Neural crest cell (in vitro differentiated cells): ENCODE data around the gene EEF1AKMT1. TPM values are rescaled to one million over a fixed set of nuclear protein-coding genes. Genes with fewer than 3 reads are reported as not detected.
A peak's percentile ranks its signal among the peaks of the same experiment; 100 is the strongest.

Experiments
- DNase-seq: peaks from one replicate; pipeline ENCODE4 v3.0.0; 2021; ENCODE audit warnings: low read depth, mixed read lengths, low spot score
- H3K27ac Mint-ChIP-seq: one replicate; pipeline ENCODE4 v1.8.0; 2021; ENCODE audit warnings: mild to moderate bottlenecking, mixed read lengths; ENCODE audit not compliant: unreplicated experiment
- H3K27me3 Mint-ChIP-seq: 2 replicates; pipeline ENCODE4 v1.8.0; 2021; ENCODE audit warnings: low read depth, mild to moderate bottlenecking, mixed read lengths
- H3K36me3 Mint-ChIP-seq: 2 replicates; pipeline ENCODE4 v1.8.0; 2021; ENCODE audit warnings: low read depth, mild to moderate bottlenecking, mixed read lengths
- H3K4me1 Mint-ChIP-seq: 2 replicates; pipeline ENCODE4 v1.8.0; 2021; ENCODE audit warnings: mixed read lengths
- H3K4me3 Mint-ChIP-seq: one replicate; pipeline ENCODE4 v1.8.0; 2021; ENCODE audit warnings: mild to moderate bottlenecking, mixed read lengths
- H3K9me3 Mint-ChIP-seq: 2 replicates; pipeline ENCODE4 v1.8.0; 2021; ENCODE audit warnings: mixed read lengths
- total RNA-seq: library from RNA; stranded (reverse); gene quantifications from 2 replicates; pipeline ENCODE4 v1.2.1, GENCODE V29; 2021
- TF ChIP-seq, protein P1 (sequence below): fragments of 200-600 bp; sonication (generic); conservative IDR thresholded peaks from 2 replicates; pipeline ENCODE4 v1.5.0; 2021; ENCODE audit warnings: antibody characterized with exemption, mild to moderate bottlenecking

The EEF1AKMT1 gene
- total RNA-seq, 1 donor from 2014 or later: 14.8 TPM

DNA sequence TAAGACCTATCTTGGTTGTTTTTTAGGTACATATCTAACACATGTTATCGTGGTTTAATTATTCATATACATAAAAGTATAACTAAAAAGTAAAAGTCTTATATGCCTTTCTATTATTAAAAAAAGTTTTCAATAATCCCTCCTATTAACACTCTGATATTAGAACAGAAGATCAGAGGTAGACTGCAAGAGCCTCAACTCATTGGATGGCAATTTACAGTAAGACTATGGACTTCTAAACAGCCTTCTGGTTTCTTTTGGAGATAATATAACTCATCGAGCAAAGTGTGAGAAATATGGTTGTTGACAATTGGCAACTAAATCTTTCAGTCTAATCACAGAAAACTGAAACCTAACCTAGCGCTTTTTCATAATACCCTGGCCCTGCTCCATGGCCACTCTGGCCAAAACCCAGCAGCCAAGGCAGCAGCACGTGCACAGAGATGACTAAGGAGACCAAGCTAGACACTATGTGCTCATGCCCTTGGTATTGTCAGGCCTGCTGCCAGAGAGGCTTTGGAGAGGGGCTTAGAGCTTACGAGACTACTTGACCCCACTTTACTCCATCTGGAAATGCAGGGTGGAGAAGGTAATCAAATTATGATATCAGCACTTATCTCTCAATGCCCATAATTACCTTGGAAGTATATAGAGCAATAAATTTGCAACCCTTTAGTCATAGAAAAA lies 40.6 kb upstream of the EEF1AKMT1 start:
- H3K4me3 Mint-ChIP-seq: no peak overlapping the region
- peaks cover 5% of the 10 kb centered on the region for H3K4me1 Mint-ChIP-seq
- H3K36me3 Mint-ChIP-seq: peaks cover 10% of the 10 kb centered on the region
- H3K27ac Mint-ChIP-seq: no peak overlapping the region
- TF ChIP-seq, protein P1, sequence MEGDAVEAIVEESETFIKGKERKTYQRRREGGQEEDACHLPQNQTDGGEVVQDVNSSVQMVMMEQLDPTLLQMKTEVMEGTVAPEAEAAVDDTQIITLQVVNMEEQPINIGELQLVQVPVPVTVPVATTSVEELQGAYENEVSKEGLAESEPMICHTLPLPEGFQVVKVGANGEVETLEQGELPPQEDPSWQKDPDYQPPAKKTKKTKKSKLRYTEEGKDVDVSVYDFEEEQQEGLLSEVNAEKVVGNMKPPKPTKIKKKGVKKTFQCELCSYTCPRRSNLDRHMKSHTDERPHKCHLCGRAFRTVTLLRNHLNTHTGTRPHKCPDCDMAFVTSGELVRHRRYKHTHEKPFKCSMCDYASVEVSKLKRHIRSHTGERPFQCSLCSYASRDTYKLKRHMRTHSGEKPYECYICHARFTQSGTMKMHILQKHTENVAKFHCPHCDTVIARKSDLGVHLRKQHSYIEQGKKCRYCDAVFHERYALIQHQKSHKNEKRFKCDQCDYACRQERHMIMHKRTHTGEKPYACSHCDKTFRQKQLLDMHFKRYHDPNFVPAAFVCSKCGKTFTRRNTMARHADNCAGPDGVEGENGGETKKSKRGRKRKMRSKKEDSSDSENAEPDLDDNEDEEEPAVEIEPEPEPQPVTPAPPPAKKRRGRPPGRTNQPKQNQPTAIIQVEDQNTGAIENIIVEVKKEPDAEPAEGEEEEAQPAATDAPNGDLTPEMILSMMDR: no peak
- H3K27me3 Mint-ChIP-seq: no peaks in the 10 kb centered on the region
- no peaks in the 10 kb centered on the region for H3K9me3 Mint-ChIP-seq
- DNase-seq: no peak

DNA sequence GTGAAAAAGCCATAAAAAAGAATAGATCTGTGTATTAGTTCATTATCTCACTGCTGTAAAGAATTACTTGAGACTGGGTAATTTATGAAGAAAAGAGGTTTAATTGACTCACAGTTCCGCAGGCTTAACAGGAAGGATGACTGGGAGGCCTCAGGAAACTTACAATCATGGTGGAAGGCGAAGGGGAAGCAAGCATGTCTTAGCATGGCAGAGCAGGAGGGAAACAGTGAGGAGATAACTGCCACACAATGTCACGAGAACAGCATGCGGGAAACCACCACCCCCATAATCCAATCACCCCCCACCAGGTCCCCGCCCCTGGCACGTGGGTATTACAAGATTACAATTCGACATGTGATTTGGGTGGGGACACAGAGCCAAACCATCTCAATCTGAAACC lies 39.1 kb upstream of the EEF1AKMT1 start:
- Mint-ChIP-seq H3K27ac (no peak overlapping the region), H3K4me1 (peaks cover 5% of the 10 kb centered on the region), H3K9me3 (no peaks in the 10 kb centered on the region), H3K27me3 (no peaks in the 10 kb centered on the region), H3K36me3 (peaks cover 10% of the 10 kb centered on the region), H3K4me3 (no peak overlapping the region)
- TF ChIP-seq, protein P1: no peak
- DNase-seq: no peak

DNA sequence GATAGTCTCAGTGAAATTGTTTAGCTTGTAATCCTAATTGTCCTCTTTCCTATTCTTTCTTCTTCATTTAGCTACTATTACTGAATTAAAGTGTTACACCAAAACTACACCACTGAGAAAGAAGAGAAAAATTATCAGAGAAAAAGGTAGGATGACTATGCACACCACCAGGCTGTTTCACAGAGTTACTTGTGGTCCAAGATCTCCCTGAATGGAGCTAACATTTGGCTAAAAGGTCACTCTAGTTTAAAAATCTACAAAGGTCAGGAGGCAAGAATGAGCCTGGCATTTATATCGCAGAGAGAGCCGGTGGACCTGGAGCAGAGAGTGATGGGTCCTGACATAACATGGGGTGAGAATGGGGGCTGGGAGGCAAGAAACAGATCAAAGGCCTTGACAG lies 37.0 kb upstream of the EEF1AKMT1 start:
- Mint-ChIP-seq H3K9me3 (no peaks in the 10 kb centered on the region), H3K27me3 (no peaks in the 10 kb centered on the region), H3K4me1 (peaks cover 5% of the 10 kb centered on the region), H3K4me3 (no peak overlapping the region), H3K27ac (no peak overlapping the region), H3K36me3 (peaks cover 10% of the 10 kb centered on the region)
- TF ChIP-seq, protein P1: no peak
- no peak for DNase-seq

DNA sequence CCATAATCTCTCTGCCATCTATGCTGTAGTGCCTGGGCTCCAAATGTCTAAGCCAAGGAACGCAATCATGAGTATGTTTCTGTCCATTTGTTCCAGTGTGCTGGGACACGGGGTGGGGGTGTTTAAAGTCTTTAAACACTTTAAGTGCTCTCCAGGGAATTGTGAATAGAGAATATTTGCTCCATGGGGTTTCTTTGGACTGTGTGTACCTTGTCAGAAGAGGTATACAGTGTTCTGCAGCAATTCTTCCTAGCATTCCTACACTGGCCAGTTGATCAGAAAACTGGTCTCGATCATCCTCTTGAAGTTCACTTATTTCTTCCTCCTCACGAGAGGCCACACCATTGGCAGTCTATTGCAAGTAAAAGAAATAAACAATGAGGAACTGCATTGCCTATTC lies 35.1 kb upstream of the EEF1AKMT1 start:
- Mint-ChIP-seq H3K4me3 (no peak overlapping the region), H3K36me3 (peaks cover 10% of the 10 kb centered on the region), H3K27ac (peak overlapping the region; percentile 41), H3K27me3 (no peaks in the 10 kb centered on the region), H3K4me1 (peaks cover 5% of the 10 kb centered on the region), H3K9me3 (no peaks in the 10 kb centered on the region)
- TF ChIP-seq, protein P1: no peak
- no peak for DNase-seq

DNA sequence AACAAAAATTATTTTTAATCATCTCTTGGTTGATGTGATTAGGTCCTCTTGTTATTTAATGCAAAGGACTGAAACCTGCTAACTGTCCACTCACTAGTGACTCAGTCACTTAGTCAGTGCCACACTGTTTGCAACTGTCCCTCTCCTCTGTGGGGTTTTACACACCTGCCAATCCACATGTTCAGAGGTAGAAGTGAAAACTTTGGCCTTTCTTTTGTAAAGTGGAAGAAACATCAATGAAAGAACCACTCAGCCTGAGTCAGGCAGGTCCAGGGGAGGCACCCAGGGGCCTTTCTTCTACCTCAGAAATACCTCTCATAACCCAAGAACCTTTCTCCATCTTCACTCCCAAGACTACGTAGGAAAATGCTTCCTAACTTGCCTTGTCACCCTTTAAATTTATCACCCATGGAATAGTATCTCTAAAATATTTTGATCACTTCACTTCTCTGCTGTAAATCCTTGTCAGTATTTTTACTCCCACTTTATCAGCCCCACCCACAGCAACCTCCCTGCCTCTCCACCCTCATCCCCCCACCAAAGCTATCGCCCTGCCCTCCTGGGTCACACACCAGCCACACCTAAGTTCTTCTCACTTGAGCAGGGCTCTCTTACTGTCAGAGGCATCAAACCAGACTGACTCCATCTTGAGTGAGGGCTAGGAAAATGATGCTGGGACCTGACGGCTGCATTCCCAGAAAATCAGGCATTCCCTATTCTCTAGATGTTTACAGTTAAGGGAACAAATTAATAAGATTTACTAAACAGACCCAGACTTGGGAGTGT lies 29.6 kb upstream of the EEF1AKMT1 start:
- Mint-ChIP-seq H3K27me3 (no peaks in the 10 kb centered on the region), H3K9me3 (no peaks in the 10 kb centered on the region), H3K4me3 (no peak overlapping the region), H3K4me1 (peaks cover 4% of the 10 kb centered on the region), H3K27ac (no peak overlapping the region), H3K36me3 (peaks cover 3% of the 10 kb centered on the region)
- DNase-seq: no peak
- TF ChIP-seq, protein P1: no peak
